Tibial nerve (tissue), 3 donors: ENCODE data around the gene POLG.

Experiments
- CTCF ChIP-seq, 5 experiments: fragments of 200-600 bp in 3 of 5; fragments of 450-650 bp in 2 of 5; sonication (generic) in 3 of 5; IDR thresholded peaks; one replicate each; pipeline ENCODE4 v1.5.1; 2016 to 2019; ENCODE audit warnings: antibody characterized with exemption in 5 of 5, mild to moderate bottlenecking in 3 of 5, moderate library complexity in 2 of 5
- POLR2A ChIP-seq, 2 donors: fragments of 450-650 bp; IDR thresholded peaks; one replicate each; pipeline ENCODE4 v1.6.1; 2017; ENCODE audit warnings: antibody characterized with exemption in 2 of 2, mild to moderate bottlenecking in 2 of 2, moderate library complexity in 2 of 2

- TF ChIP-seq CTCF (IDR thresholded peaks at IDR 0.05) (no peak), POLR2A (IDR thresholded peaks at IDR 0.05) (no peak)
Observed at GRCh38 chr15:89369341-89369947, 34.8 kb upstream of the POLG start.
